Head of caudate nucleus (tissue), 42 donors: ENCODE data around the gene NRIP3.
"Not testable (repeated sequence)": the region's sequence is repeated elsewhere in the genome, so short reads cannot be mapped to it uniquely, and the experiment has no call there.

Experiments used
- DNase-seq, 42 donors: peaks; one replicate each; pipeline versions ENCODE4 v3.0.0 to v3.0.0-alpha.2; 2020 to 2021; ENCODE audit warnings: mixed read lengths in 7 of 42
- intact Hi-C: fragments of 100-400 bp; cut with DNase I; formaldehyde crosslinking; loops from one replicate; pipeline ENCODE4 v1.15.0; 2022

Gene NRIP3

GRCh38 chr11:8986772-8987171 lies 17.0 kb downstream of the NRIP3 start:
- DNase-seq, intact Hi-C loops: not testable (repeated sequence)

GRCh38 chr11:8985462-8985861 lies 18.3 kb downstream of the NRIP3 start:
- intact Hi-C loops: no loop called here
- DNase-seq: no peak

GRCh38 chr11:8983552-8983951 lies 20.2 kb downstream of the NRIP3 start:
- DNase-seq: no peak
- intact Hi-C loops: no loop called here

GRCh38 chr11:8980485-8980884 lies 23.3 kb downstream of the NRIP3 start:
- no peak for DNase-seq
- intact Hi-C loops: no loop called here

GRCh38 chr11:8979365-8979764 lies 24.4 kb downstream of the NRIP3 start:
- DNase-seq, intact Hi-C loops: not testable (repeated sequence)

GRCh38 chr11:8973121-8973520 lies 30.7 kb downstream of the NRIP3 start:
- DNase-seq: no peak
- intact Hi-C loops: no loop called here

- intact Hi-C loops: no loop called here
- DNase-seq: no peak
These were observed 31.9 kb downstream of the NRIP3 start for GRCh38 chr11:8971924-8972316.

GRCh38 chr11:8971196-8971923 lies 32.4 kb downstream of the NRIP3 start:
- intact Hi-C loops: no loop called here
- no peak for DNase-seq

- intact Hi-C loops: no loop called here
- no peak for DNase-seq
These were observed 36.6 kb downstream of the NRIP3 start for GRCh38 chr11:8967184-8967583.

GRCh38 chr11:8964324-8965320 lies 39.2 kb downstream of the NRIP3 start, which contains the start of gene TMEM9B:
Gene TMEM9B (minus strand): TSS chr11:8964442. CDS start chr11:8964313, 129 bp downstream.
- DNase-seq: peak; percentile 80 to 96 (median 92)
- intact Hi-C loops: no loop called here

GRCh38 chr11:8963569-8964323 lies 40.1 kb downstream of the NRIP3 start:
- intact Hi-C loops: no loop called here
- DNase-seq: peak in 34 of 42 donors; percentile 64 to 93 (median 80)

- no peak for DNase-seq
- intact Hi-C loops: no loop called here
These were observed 41.0 kb downstream of the NRIP3 start for GRCh38 chr11:8962841-8963240.

GRCh38 chr11:8961401-8961800 lies 42.4 kb downstream of the NRIP3 start:
- DNase-seq: no peak
- intact Hi-C loops: no loop called here

- DNase-seq: peak in 8 of 42 donors; percentile 10 to 45 (median 20)
These were observed 44.1 kb downstream of the NRIP3 start for GRCh38 chr11:8959546-8960166.

GRCh38 chr11:8956860-8957259 lies 46.9 kb downstream of the NRIP3 start:
- intact Hi-C loops: no loop called here
- DNase-seq: no peak

More at GRCh38 chr11:8959546-8960166, 44.1 kb downstream of the NRIP3 start:
- intact Hi-C loops: no loop called here

GRCh38 chr11:8948886-8949285 lies 54.9 kb downstream of the NRIP3 start:
- DNase-seq: no peak
- intact Hi-C loops: no loop called here

GRCh38 chr11:8947230-8947943 lies 56.4 kb downstream of the NRIP3 start:
- intact Hi-C loops: no loop called here
- peak in 1 of 42 donors; percentile 26 for DNase-seq

GRCh38 chr11:8942518-8943066 lies 61.2 kb downstream of the NRIP3 start, which contains the start of gene ASCL3:
Gene ASCL3 (minus strand): TSS chr11:8943016. CDS start chr11:8938161, 4,855 bp downstream.
- intact Hi-C loops: no loop called here
- DNase-seq: no peak
